ENCODE data around the gene RAI2. TPM values are rescaled to one million over a fixed set of nuclear protein-coding genes. Genes with fewer than 3 reads are reported as not detected.

RAI2 gene
- total RNA-seq, 4 donors from 2014 or later, result 6.0 to 80.1 (median 27.5) TPM

- Histone ChIP-seq H3K4me1 (no peaks in the 10 kb centered on the region), H3K27me3 (peaks cover 0 to 3% of the 10 kb centered on the region in 2 donors), H3K27ac (no peak overlapping the region), H3K9me3 (no peaks in the 10 kb centered on the region), H3K36me3 (no peaks in the 10 kb centered on the region), H3K4me3 (no peak overlapping the region)
- intact Hi-C loops (cut with DNase I; ENCODE audit: low total_unique reads), result no loop called here
- no peak for DNase-seq
- TF ChIP-seq CTCF (IDR thresholded peaks at IDR 0.05) (no peak), POLR2A (IDR thresholded peaks at IDR 0.05) (no peak)
Measured at GRCh38 chrX:17869580-17869979, 8.5 kb upstream of the RAI2 start.

- peak overlapping the region; percentile 36 to 60 for H3K4me3 ChIP-seq
- no peaks in the 10 kb centered on the region for H3K27me3 ChIP-seq
- H3K27ac ChIP-seq, result peak overlapping the region; percentile 84 to 88
- no peaks in the 10 kb centered on the region for H3K36me3 ChIP-seq
- no peak for TF ChIP-seq CTCF (IDR thresholded peaks at IDR 0.05)
- no peak for TF ChIP-seq POLR2A (IDR thresholded peaks at IDR 0.05)
- H3K9me3 ChIP-seq, result no peaks in the 10 kb centered on the region
- no peaks in the 10 kb centered on the region for H3K4me1 ChIP-seq
- DNase-seq, result no peak
- intact Hi-C loops (cut with DNase I; ENCODE audit: low total_unique reads), result no loop called here
Measured at GRCh38 chrX:17861489-17862011, 452 bp upstream of the RAI2 start.

- H3K4me1 ChIP-seq, result no peaks in the 10 kb centered on the region
- no peak for TF ChIP-seq POLR2A (IDR thresholded peaks at IDR 0.05)
- TF ChIP-seq CTCF (IDR thresholded peaks at IDR 0.05), result no peak
- H3K9me3 ChIP-seq, result no peaks in the 10 kb centered on the region
- H3K36me3 ChIP-seq, result no peaks in the 10 kb centered on the region
- intact Hi-C loops (cut with DNase I; ENCODE audit: low total_unique reads), result no loop called here
- peak overlapping the region; percentile 46 to 57 for H3K4me3 ChIP-seq
- DNase-seq, result peak in 1 of 2 donors; percentile 34
- H3K27me3 ChIP-seq, result no peaks in the 10 kb centered on the region
- peak overlapping the region; percentile 81 to 88 for H3K27ac ChIP-seq
Measured at GRCh38 chrX:17860179-17860780, 818 bp downstream of the RAI2 start.

GRCh38 chrX:17859609-17860178, 1.4 kb downstream of the RAI2 start:
- peak overlapping the region; percentile 46 to 57 for H3K4me3 ChIP-seq
- no peaks in the 10 kb centered on the region for H3K27me3 ChIP-seq
- TF ChIP-seq CTCF (IDR thresholded peaks at IDR 0.05), result no peak
- TF ChIP-seq POLR2A (IDR thresholded peaks at IDR 0.05), result peak in 1 of 2 donors; percentile 16
- no peak for DNase-seq
- no peaks in the 10 kb centered on the region for H3K9me3 ChIP-seq
- no peaks in the 10 kb centered on the region for H3K4me1 ChIP-seq
- intact Hi-C loops (cut with DNase I; ENCODE audit: low total_unique reads), result no loop called here
- H3K36me3 ChIP-seq, result no peaks in the 10 kb centered on the region
- peak overlapping the region; percentile 81 to 88 for H3K27ac ChIP-seq

GRCh38 chrX:17854531-17854930, 6.6 kb downstream of the RAI2 start:
- intact Hi-C loops (cut with DNase I; ENCODE audit: low total_unique reads), result no loop called here
- no peak overlapping the region for H3K4me3 ChIP-seq
- H3K27ac ChIP-seq, result peak overlapping the region; percentile 57 to 68
- DNase-seq, result no peak
- TF ChIP-seq POLR2A (IDR thresholded peaks at IDR 0.05) (no peak), CTCF (IDR thresholded peaks at IDR 0.05) (no peak)
- H3K27me3 ChIP-seq, result no peaks in the 10 kb centered on the region
- no peaks in the 10 kb centered on the region for H3K4me1 ChIP-seq
- no peaks in the 10 kb centered on the region for H3K36me3 ChIP-seq
- H3K9me3 ChIP-seq, result no peaks in the 10 kb centered on the region

Measured in uterus (tissue), 4 donors.